Measurements from ENCODE around the gene ABCC8. TPM values are rescaled to one million over a fixed set of nuclear protein-coding genes. Genes with fewer than 3 reads are reported as not detected.

The ABCC8 gene
- total RNA-seq, 1 experiment from 2014 or later = 7.3 TPM

- TF ChIP-seq ZNF532 (CRISPR knock-in tag; IDR thresholded peaks at IDR 0.05; ENCODE audit: borderline replicate concordance) (no peak), ZNF512 (CRISPR knock-in tag; IDR thresholded peaks at IDR 0.05; ENCODE audit: borderline replicate concordance) (no peak), NFE2L1 (CRISPR knock-in tag; IDR thresholded peaks at IDR 0.05) (no peak), ZNF121 (CRISPR knock-in tag; IDR thresholded peaks at IDR 0.05) (no peak), E2F1 (CRISPR knock-in tag; IDR thresholded peaks at IDR 0.05) (no peak)
These were observed 94.5 kb downstream of the ABCC8 start (continued) for GRCh38 chr11:17382046-17382728.

- ChIA-PET CTCF (interaction anchor here (1.6 to 8.0 kb wide), 2 partner anchors 146 to 166 kb away, joined by 3 to 203 read pairs; partner anchors contain the start of gene OTOG), POLR2A (no interaction called here)
- no peak for DNase-seq (ENCODE audit: low spot score)
- TF ChIP-seq ZNF138 (CRISPR knock-in tag; conservative IDR thresholded peaks at IDR 0.05) (no peak), ZNF671 (CRISPR knock-in tag; IDR thresholded peaks at IDR 0.05) (no peak), FOXK1 (CRISPR knock-in tag; IDR thresholded peaks at IDR 0.05) (no peak), ATF6 (CRISPR knock-in tag; IDR thresholded peaks at IDR 0.05) (no peak), AR (CRISPR knock-in tag; IDR thresholded peaks at IDR 0.05) (no peak), ZNF281 (CRISPR knock-in tag; IDR thresholded peaks at IDR 0.05) (no peak), KAT7 (CRISPR knock-in tag; IDR thresholded peaks at IDR 0.05; ENCODE audit: borderline replicate concordance) (no peak), USF1 (CRISPR knock-in tag; IDR thresholded peaks at IDR 0.05) (no peak), ZNF425 (CRISPR knock-in tag; conservative IDR thresholded peaks at IDR 0.05) (no peak)
- Mint-ChIP-seq H3K27me3 (ENCODE audit: low read depth) (peaks cover 5% of the 10 kb centered on the region; the same call in 1 of the 2 replicates), H3K4me3 (no peak overlapping the region), H3K36me3 (peaks cover 22% of the 10 kb centered on the region), H3K9me3 (peaks cover 29% of the 10 kb centered on the region), H3K27ac (no peak overlapping the region), H3K4me1 (no peaks in the 10 kb centered on the region)
- ATAC-seq = no peak
These were observed 95.5 kb downstream of the ABCC8 start for GRCh38 chr11:17381156-17381555.

All from WTC11 (cell line).